Epidermal melanocyte (primary cell): ENCODE results near the gene MEI4.
"Not testable (repeated sequence)": the region's sequence is repeated elsewhere in the genome, so short reads cannot be mapped to it uniquely, and the experiment has no call there.

Source experiments
- DNase-seq: peaks from one replicate; pipeline ENCODE4 v3.0.0; 2011; ENCODE audit warnings: low spot score; ENCODE audit not compliant: insufficient read length

MEI4 gene

GRCh38 chr6:77674211-77674610 lies 21.4 kb downstream of the MEI4 start:
- no peak for DNase-seq

- no peak for DNase-seq
These were observed 25.2 kb downstream of the MEI4 start for GRCh38 chr6:77678048-77678447.

DNA sequence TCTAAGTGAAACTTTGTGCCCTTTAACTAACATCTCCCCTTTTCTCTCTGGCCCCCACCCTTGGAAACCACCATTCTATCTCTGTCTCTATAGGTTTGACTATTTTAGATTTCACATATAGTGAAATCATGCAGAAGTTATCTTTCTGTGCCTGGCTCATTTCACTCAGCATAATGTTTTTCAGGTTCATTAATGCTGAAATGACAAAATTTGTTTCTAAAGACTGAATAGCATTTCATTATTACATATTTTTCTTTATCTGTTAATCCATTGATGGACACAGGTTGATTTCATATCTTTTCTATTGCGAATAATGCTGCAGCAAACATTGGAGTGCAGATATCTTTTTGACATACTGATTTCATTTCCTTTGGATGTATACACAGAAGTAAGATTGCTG lies 30.7 kb downstream of the MEI4 start:
- no peak for DNase-seq

DNA sequence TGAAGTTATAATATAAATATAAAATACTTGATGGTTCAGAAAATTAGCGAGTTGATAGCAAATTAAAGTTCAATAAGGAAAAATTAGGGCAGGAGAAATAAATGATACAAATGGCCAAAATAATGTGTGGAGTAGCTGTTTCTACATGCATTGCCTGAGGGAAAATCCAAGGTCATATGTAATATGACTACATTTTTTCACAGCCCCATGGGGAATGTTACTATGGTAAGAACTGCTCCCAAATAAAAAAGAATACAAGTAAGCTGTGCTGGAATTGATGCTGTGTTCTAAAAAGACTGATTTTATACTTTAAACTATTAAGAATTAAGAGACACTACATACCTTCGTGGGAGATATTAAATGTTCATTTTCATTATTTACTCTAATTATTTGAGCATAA lies 34.1 kb downstream of the MEI4 start:
- DNase-seq, result no peak

- no peak for DNase-seq
These were observed 35.8 kb downstream of the MEI4 start for GRCh38 chr6:77688649-77689048.

GRCh38 chr6:77700095-77700494 lies 47.3 kb downstream of the MEI4 start:
- DNase-seq, result not testable (repeated sequence)

DNA sequence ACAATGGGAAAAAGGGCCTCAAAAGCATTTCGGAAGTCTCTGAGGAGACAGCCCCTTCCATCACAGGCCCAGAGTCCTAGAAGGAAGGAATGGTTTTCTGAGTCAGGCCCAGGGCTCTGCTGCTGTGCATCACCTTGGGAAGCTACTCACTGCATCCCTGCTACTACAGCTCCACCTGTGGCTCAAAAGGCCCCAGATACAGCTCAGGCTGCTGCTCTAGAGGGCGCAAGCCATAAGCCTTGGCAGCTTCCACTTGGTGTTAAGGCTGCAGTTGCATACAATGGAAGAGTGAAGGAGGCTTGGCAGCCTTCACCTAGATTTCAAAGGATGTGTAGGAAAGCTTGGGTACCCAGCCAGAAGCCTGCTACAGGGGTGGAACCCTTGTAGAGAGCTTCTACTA lies 54.8 kb downstream of the MEI4 start:
- no peak for DNase-seq

DNA sequence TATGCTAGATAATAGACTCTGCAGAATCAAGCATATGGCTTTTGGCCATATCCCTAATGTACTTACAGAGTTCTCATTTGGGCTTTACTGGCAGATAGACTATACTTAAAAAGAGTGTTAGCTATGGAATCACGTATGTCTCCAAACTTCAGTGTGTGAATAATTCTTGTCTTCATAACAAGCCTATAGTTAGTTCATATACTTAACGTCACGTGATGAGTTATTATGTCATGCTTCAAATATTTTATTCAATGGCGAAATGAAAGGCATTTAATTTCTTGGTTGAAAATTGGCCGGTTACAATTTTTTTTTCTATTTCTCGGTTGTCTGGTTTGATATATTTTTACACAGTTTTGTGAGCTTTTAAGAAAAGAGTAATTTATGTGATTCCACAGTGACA lies 62.7 kb downstream of the MEI4 start:
- no peak for DNase-seq

DNA sequence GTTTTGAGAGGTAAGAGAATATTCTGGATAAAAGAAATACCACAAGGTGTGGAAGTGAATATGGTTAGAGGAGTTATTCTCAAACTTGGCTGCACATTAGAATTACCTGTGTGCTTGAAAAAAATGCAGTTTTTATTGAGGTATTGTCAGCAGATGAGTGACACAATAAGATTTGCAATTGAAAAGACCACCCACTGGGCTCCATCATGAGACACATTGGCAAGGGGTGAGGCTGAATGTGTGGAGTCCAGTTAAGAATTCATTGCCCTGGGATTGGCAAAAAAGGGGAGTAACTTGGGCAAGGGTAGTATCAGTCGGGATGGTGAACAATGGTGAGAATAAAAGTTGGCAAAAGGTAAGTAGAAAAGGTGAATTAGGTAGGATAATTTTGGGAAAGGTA lies 63.5 kb downstream of the MEI4 start:
- DNase-seq, result no peak

DNA sequence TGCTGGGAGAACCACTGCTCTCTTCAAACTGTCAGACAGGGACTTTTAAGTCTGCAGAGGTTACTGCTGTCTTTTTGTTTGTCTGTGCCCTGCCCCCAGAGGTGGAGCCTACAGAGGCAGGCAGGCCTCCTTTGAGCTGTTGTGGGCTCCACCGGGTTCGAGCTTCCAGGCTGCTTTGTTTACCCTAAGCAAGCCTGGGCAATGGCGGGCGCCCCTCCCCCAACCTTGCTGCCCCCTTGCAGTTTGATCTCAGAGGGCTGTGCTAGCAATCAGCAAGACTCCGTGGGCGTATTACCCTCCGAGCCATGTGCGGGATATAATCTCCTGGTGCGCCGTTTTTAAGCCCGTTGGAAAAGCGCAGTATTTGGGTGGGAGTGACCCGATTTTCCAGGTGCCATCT lies 83.2 kb downstream of the MEI4 start:
- not testable (repeated sequence) for DNase-seq

DNA sequence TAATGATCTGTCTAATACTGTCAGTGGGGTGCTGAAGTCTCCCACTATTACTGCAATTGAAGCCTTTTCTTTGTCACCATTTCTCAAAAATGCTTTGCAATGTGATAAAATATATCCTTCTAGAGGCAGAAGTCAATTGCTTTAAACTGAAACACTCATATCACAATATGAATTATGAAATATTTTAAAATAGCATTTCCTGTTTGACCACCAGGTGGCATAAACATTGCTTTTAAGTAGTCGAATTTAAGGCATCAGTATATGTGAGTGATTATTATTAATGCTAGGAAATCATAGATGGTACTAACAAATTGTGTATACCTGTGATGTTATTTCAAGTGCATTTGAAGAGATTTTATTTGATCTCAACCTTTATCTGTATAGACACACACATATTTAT lies 87.5 kb downstream of the MEI4 start:
- no peak for DNase-seq

DNA sequence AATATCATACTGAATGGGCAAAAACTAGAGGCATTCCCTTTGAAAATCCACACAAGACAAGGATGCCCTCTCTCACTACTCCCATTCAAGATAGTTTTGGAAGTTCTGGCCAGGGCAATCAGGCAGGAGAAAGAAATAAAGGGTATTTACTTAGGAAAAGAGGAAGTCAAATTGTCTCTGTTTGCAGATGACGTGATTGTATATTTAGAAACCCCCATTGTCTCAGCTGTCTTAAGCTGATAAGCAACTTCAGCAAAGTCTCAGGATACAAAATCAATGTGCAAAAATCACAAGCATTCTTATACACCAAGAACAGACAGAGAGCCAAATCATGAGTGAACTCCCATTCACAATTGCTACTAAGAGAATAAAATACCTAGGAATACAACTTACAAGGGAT lies 99.3 kb downstream of the MEI4 start:
- DNase-seq, result not testable (repeated sequence)

DNA sequence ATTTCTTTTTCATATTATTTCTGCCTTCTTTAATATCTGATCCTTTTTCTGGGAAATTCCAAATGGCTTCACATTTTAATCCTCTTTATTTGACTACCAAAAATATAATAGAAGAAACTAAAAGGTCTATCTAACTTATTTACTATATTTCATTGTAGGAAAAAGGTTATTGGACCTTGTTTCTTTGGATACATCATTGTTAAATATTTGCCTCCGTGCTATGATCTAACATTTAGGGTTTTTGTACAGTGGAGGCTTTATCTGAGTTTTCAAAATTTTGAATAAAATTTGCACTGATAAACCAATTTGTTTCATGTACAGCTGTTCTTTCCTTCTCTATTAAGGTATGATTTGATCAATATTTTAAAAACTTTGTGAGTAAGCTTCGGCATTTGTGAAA lies 109.5 kb downstream of the MEI4 start:
- no peak for DNase-seq

GRCh38 chr6:77763124-77763523 lies 110.3 kb downstream of the MEI4 start:
- DNase-seq, result no peak

DNA sequence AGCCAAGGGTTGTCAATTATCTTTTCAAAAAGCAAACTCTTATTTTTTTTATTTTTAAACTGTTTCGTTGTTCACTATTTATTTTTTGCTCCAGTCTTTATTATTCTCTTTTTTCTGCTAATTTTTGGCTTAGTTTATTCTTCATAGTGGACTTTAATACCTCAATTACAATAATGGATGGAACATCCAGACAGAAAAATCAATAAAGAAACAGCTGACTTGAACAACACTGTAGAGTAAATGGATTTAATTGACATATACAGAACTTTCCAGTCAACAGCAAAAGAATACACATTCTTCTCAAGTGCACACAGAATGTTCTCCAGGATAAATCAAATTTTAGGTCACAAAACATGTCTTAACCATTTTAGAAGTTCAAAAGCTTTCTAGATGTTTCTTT lies 111.5 kb downstream of the MEI4 start:
- no peak for DNase-seq

- no peak for DNase-seq
These were observed 120.5 kb downstream of the MEI4 start for GRCh38 chr6:77773157-77773822.

DNA sequence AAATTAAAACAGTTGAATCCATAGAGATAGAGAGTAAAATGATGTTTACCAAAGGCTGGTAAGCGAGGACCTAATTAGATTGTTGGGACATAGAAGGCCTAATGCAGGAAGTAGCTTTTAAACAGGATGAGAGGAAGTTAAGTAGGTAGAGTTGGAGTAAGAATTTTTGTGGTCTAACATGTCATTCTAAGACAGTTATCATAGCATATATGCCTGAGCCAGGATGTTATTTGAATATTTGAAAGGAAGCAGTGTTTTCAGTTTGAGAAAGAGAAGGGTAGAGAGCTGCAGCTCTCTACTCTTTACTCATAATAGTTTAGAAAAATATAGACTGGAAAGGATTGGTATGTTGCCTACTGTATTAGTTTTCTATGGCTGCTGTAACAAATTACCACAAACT lies 121.6 kb downstream of the MEI4 start:
- no peak for DNase-seq

GRCh38 chr6:77776441-77776840 lies 123.6 kb downstream of the MEI4 start:
- DNase-seq, result no peak

DNA sequence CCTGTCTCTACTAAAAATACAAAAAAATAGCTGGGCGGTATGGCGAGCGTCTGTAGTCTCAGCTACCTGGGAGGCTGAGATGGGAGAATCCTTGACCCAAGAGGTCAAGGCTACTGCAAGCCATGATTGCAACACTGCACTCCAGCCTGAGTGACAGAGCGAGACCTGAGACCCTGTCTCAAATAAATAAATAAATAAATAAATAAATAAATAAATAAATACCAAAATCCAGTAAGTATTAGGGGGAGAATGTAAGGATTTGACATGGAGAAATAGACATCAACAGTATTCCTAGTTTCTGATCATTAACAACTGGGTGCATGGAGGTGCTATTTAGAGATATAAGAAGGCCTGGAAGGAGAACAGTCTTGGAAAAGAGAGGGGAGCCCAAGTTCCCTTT lies 125.7 kb downstream of the MEI4 start:
- no peak for DNase-seq

DNA sequence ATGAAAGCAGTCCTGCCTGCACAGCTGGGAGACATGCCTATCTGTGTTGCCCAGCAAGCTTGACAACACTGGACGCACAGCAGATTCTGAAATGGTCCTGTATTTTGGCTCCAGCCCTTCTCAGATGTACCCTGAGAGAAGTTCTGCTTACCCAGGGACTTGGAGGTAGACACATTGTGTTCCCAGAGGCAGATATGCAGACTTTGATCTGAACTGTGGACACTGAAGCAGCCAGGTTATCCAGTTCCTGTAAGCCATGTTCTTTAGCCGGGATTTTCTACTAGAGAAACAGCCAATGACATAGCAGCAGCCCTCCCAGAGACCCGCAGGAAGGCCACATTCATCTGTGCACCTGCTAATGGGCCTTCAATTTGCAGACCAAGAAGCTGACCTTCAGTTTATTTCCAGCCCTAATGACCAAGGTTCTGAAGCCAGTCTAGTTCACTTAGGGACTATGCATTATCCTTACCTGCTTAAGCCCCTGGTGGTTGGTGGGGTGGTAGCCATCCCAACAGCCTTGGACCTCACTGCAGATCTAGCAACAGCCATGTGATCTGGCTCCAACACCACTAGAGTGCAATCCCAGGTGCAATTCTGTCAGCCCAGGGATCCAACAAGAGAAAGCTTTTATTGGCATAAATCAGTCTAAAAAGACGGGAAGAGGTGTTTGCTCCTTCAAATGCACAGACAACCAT lies 134.2 kb downstream of the MEI4 start:
- no peak for DNase-seq

GRCh38 chr6:77796824-77797809 lies 144.3 kb downstream of the MEI4 start:
- DNase-seq, result no peak

GRCh38 chr6:77812304-77812703 lies 159.5 kb downstream of the MEI4 start:
- DNase-seq, result no peak
